Astrocyte (in vitro differentiated cells and primary cell): ENCODE measurements around the gene GADL1. TPM values are rescaled to one million over a fixed set of nuclear protein-coding genes. Genes with fewer than 3 reads are reported as not detected.

Source experiments
- DNase-seq: peaks from one replicate; pipeline ENCODE4 v3.0.0-alpha.2; 2010; ENCODE audit warnings: low read depth
- FAIRE-seq: peaks from 2 replicates; lab custom pipeline; 2011; peaks lifted over from hg19 to GRCh38; lab: Jason Lieb, UNC
- H2AFZ ChIP-seq: 2 replicates; pipeline ENCODE4 v1.6.0; 2012; ENCODE audit warnings: low read depth, low read length, inconsistent platforms
- H3K27ac ChIP-seq: 2 replicates; pipeline ENCODE4 v1.5.1; 2011; ENCODE audit warnings: low read depth, low read length, inconsistent platforms
- H3K27me3 ChIP-seq: 2 replicates; pipeline ENCODE4 v1.6.0; 2011; ENCODE audit warnings: low read length, inconsistent platforms; ENCODE audit not compliant: insufficient read depth
- H3K36me3 ChIP-seq: 2 replicates; pipeline ENCODE4 v1.5.1; 2011; ENCODE audit warnings: low read length, inconsistent platforms; ENCODE audit not compliant: insufficient read depth
- H3K4me1 ChIP-seq: 2 replicates; pipeline ENCODE4 v1.5.1; 2011; ENCODE audit warnings: low read length, inconsistent platforms; ENCODE audit not compliant: insufficient read depth
- H3K4me2 ChIP-seq: 2 replicates; pipeline ENCODE4 v1.6.0; 2012; ENCODE audit warnings: low read length, inconsistent platforms
- H3K4me3 ChIP-seq: 2 replicates; pipeline ENCODE4 v1.5.1; 2011; ENCODE audit warnings: low read depth, mild to moderate bottlenecking, low read length, inconsistent platforms; ENCODE audit not compliant: insufficient read depth
- H3K79me2 ChIP-seq: 2 replicates; pipeline ENCODE4 v1.6.0; 2012; ENCODE audit warnings: mild to moderate bottlenecking, low read length, inconsistent platforms; ENCODE audit not compliant: insufficient read depth
- H3K9ac ChIP-seq: 2 replicates; pipeline ENCODE4 v1.6.0; 2012; ENCODE audit warnings: mild to moderate bottlenecking, low read length, inconsistent platforms
- H3K9me3 ChIP-seq: 2 replicates; pipeline ENCODE4 v1.5.1; 2012; ENCODE audit warnings: low read depth, mild to moderate bottlenecking, low read length, inconsistent platforms; ENCODE audit not compliant: insufficient read depth
- H4K20me1 ChIP-seq: 2 replicates; pipeline ENCODE4 v1.6.0; 2012; ENCODE audit warnings: low read length, inconsistent platforms; ENCODE audit not compliant: insufficient read depth
- H3K27ac Mint-ChIP-seq: one replicate; pipeline ENCODE4 v1.8.0; 2021; ENCODE audit warnings: mild to moderate bottlenecking, mixed read lengths; ENCODE audit not compliant: unreplicated experiment
- H3K27me3 Mint-ChIP-seq: one replicate; pipeline ENCODE4 v1.8.0; 2021; ENCODE audit warnings: low read depth, mixed read lengths; ENCODE audit not compliant: unreplicated experiment
- H3K36me3 Mint-ChIP-seq: one replicate; pipeline ENCODE4 v1.8.0; 2021; ENCODE audit warnings: low read depth, mixed read lengths; ENCODE audit not compliant: unreplicated experiment
- H3K4me1 Mint-ChIP-seq: one replicate; pipeline ENCODE4 v1.8.0; 2021; ENCODE audit warnings: low read depth, mixed read lengths; ENCODE audit not compliant: unreplicated experiment
- H3K4me3 Mint-ChIP-seq: one replicate; pipeline ENCODE4 v1.8.0; 2021; ENCODE audit warnings: mild to moderate bottlenecking, moderate library complexity, mixed read lengths; ENCODE audit not compliant: unreplicated experiment
- H3K9me3 Mint-ChIP-seq: one replicate; pipeline ENCODE4 v1.8.0; 2021; ENCODE audit warnings: mild to moderate bottlenecking, mixed read lengths; ENCODE audit not compliant: unreplicated experiment
- EZH2 ChIP-seq: IDR thresholded peaks from 2 replicates; pipeline ENCODE4 v1.6.1; 2012; ENCODE audit warnings: mild to moderate bottlenecking, low read length, inconsistent platforms; ENCODE audit not compliant: insufficient read depth
- total RNA-seq: library from RNA; stranded (reverse); gene quantifications from 2 replicates; pipeline ENCODE4 v1.2.1, GENCODE V29; 2021
- TF ChIP-seq, protein P1 (sequence below): IDR thresholded peaks from 2 replicates; pipeline ENCODE4 v1.5.1; 2011; ENCODE audit warnings: low read depth, mild to moderate bottlenecking, inconsistent platforms, low read length, moderate library complexity; ENCODE audit not compliant: insufficient read depth

Gene GADL1
- total RNA-seq, 1 donor from 2014 or later = 0.09 TPM

DNA sequence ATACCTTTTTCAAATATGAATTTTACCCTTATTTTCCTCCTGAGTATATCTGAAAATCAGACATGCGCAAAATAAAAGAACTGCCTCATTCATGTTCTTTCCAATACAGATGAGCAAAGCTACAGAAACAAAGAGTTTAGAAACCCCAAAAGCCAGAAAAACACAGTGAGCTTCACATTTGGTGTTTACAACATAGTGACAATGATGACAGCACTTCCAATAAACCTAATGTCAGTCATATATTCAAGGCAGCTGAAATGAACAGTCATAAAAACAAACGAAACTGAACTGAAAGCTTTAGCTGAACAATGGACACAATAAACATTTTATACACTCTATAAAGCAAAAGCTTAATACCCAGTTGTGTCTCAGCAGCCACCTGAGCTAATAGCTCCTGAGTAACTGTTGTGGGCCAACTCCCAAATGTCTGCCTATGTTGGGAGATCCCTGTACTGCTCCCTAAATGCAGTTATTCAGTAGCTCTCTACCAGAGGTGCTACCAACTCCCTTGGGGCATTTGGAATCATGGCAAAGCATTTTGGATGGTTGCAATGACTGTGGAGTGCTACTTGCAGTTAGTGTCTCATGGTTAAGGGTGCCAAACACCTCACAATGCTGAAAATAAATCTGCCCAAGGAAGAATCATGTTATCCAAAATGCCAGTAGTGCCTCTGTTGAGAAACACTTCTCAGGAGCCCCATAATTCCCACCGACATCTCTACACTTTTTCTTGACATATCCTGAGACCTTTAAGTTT is 156.5 kb downstream of the GADL1 start:
- Histone ChIP-seq H4K20me1 (no peaks in the 10 kb centered on the region), H3K27me3 (no peaks in the 10 kb centered on the region), H3K9me3 (no peaks in the 10 kb centered on the region), H3K79me2 (no peaks in the 10 kb centered on the region), H2AFZ (no peak overlapping the region), H3K4me3 (no peak overlapping the region), H3K36me3 (no peaks in the 10 kb centered on the region), H3K4me1 (no peaks in the 10 kb centered on the region), H3K9ac (no peak overlapping the region), H3K4me2 (no peak overlapping the region), H3K27ac (no peak overlapping the region)
- no peaks in the 10 kb centered on the region for H3K4me1 Mint-ChIP-seq
- DNase-seq (no peak), FAIRE-seq (no peak)
- no peak overlapping the region for H3K27ac Mint-ChIP-seq
- H3K4me3 Mint-ChIP-seq = no peak overlapping the region
- H3K27me3 Mint-ChIP-seq = no peaks in the 10 kb centered on the region
- TF ChIP-seq, protein P1, sequence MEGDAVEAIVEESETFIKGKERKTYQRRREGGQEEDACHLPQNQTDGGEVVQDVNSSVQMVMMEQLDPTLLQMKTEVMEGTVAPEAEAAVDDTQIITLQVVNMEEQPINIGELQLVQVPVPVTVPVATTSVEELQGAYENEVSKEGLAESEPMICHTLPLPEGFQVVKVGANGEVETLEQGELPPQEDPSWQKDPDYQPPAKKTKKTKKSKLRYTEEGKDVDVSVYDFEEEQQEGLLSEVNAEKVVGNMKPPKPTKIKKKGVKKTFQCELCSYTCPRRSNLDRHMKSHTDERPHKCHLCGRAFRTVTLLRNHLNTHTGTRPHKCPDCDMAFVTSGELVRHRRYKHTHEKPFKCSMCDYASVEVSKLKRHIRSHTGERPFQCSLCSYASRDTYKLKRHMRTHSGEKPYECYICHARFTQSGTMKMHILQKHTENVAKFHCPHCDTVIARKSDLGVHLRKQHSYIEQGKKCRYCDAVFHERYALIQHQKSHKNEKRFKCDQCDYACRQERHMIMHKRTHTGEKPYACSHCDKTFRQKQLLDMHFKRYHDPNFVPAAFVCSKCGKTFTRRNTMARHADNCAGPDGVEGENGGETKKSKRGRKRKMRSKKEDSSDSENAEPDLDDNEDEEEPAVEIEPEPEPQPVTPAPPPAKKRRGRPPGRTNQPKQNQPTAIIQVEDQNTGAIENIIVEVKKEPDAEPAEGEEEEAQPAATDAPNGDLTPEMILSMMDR = no peak
- no peak for TF ChIP-seq EZH2
- H3K9me3 Mint-ChIP-seq = peaks cover 3% of the 10 kb centered on the region
- no peaks in the 10 kb centered on the region for H3K36me3 Mint-ChIP-seq

GRCh38 chr3:30733696-30734095 is 160.8 kb downstream of the GADL1 start:
- H4K20me1 ChIP-seq = no peaks in the 10 kb centered on the region
- H3K27me3 Mint-ChIP-seq = no peaks in the 10 kb centered on the region
- H3K27me3 ChIP-seq = no peaks in the 10 kb centered on the region
- no peak for DNase-seq
- no peak overlapping the region for H3K27ac Mint-ChIP-seq
- peaks cover 3% of the 10 kb centered on the region for H3K9me3 Mint-ChIP-seq
- TF ChIP-seq, protein P1 = no peak
- TF ChIP-seq EZH2 = no peak
- no peak overlapping the region for H2AFZ ChIP-seq
- no peak overlapping the region for H3K27ac ChIP-seq
- no peaks in the 10 kb centered on the region for H3K36me3 Mint-ChIP-seq
- H3K4me1 Mint-ChIP-seq = peaks cover 5% of the 10 kb centered on the region
- no peaks in the 10 kb centered on the region for H3K79me2 ChIP-seq
- no peak overlapping the region for H3K4me3 ChIP-seq
- H3K36me3 ChIP-seq = no peaks in the 10 kb centered on the region
- H3K4me1 ChIP-seq = no peaks in the 10 kb centered on the region
- no peak overlapping the region for H3K9ac ChIP-seq
- H3K4me2 ChIP-seq = no peak overlapping the region
- FAIRE-seq = no peak
- no peak overlapping the region for H3K4me3 Mint-ChIP-seq
- no peaks in the 10 kb centered on the region for H3K9me3 ChIP-seq

- Mint-ChIP-seq H3K4me3 (no peak overlapping the region), H3K4me1 (peaks cover 5% of the 10 kb centered on the region), H3K36me3 (no peaks in the 10 kb centered on the region), H3K27me3 (no peaks in the 10 kb centered on the region), H3K9me3 (peaks cover 3% of the 10 kb centered on the region), H3K27ac (no peak overlapping the region)
- FAIRE-seq (no peak), DNase-seq (no peak)
- Histone ChIP-seq H3K79me2 (no peaks in the 10 kb centered on the region), H3K36me3 (no peaks in the 10 kb centered on the region), H3K4me3 (no peak overlapping the region), H3K9me3 (no peaks in the 10 kb centered on the region), H3K27me3 (no peaks in the 10 kb centered on the region), H3K4me2 (no peak overlapping the region), H2AFZ (no peak overlapping the region), H4K20me1 (no peaks in the 10 kb centered on the region), H3K4me1 (no peaks in the 10 kb centered on the region), H3K9ac (no peak overlapping the region), H3K27ac (no peak overlapping the region)
- TF ChIP-seq, protein P1 = no peak
- no peak for TF ChIP-seq EZH2
Measured at GRCh38 chr3:30733209-30733608, 161.3 kb downstream of the GADL1 start.
